AG04449 (cell line): ENCODE data around the gene DNAJC10.

Source experiments
- CTCF ChIA-PET: fragments of 350-600 bp; formaldehyde crosslinking; extraction: SDS; loops from one replicate; lab custom pipeline; 2021; ENCODE audit warnings: antibody characterized with exemption; lab: Yijun Ruan, JAX
- POLR2A ChIA-PET: fragments of 400-600, 350-600 bp; formaldehyde crosslinking; extraction: SDS; loops from one replicate; lab custom pipeline; 2020; ENCODE audit warnings: antibody characterized with exemption, inconsistent platforms; lab: Yijun Ruan, JAX
- DNase-seq: peaks from one replicate; pipeline ENCODE4 v3.0.0-alpha.2; 2010; ENCODE audit warnings: low read depth, low spot score
- H3K4me3 ChIP-seq: 2 replicates; pipeline ENCODE4 v1.5.1; 2011; ENCODE audit warnings: low read depth, mild to moderate bottlenecking, control low read depth, low read length
- CTCF ChIP-seq: IDR thresholded peaks from one replicate; pipeline ENCODE4 v1.5.1; 2011; ENCODE audit warnings: mild to moderate bottlenecking, moderate library complexity, low read length, control low read depth, inconsistent platforms; ENCODE audit not compliant: insufficient read depth; ENCODE audit errors: missing control alignments

DNAJC10 gene

DNA sequence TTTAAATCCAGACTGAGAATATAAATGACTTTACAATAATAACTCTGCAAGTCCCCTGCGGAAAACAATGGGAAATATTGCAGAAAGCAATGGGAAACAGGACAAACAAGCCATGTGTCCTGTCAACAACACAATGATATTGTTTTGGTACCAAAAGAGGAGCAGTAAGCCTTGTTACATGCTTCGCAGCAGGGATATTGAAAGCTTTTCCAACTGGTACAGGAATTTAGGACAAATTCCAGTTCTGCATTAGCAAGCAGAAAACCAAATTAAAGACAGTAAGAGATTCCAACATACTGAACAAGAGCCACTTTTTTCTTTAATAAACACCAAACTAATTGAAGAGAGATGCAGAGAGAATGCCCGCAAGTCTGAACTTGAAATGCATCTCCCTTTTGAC is 120.4 kb downstream of the DNAJC10 start:
- no peak for DNase-seq
- no peak overlapping the region for H3K4me3 ChIP-seq
- POLR2A ChIA-PET: no interaction called here
- CTCF ChIA-PET: no interaction called here
- no peak for TF ChIP-seq CTCF
